Astrocyte (in vitro differentiated cells and primary cell): Measurements from ENCODE around the gene SCN2A. TPM values are rescaled to one million over a fixed set of nuclear protein-coding genes. Genes with fewer than 3 reads are reported as not detected.

Experiments used
- DNase-seq: peaks from one replicate; pipeline ENCODE4 v3.0.0-alpha.2; 2010; ENCODE audit warnings: low read depth
- FAIRE-seq: peaks from 2 replicates; lab custom pipeline; 2011; peaks lifted over from hg19 to GRCh38; lab: Jason Lieb, UNC
- H2AFZ ChIP-seq: 2 replicates; pipeline ENCODE4 v1.6.0; 2012; ENCODE audit warnings: low read depth, low read length, inconsistent platforms
- H3K27ac ChIP-seq: 2 replicates; pipeline ENCODE4 v1.5.1; 2011; ENCODE audit warnings: low read depth, low read length, inconsistent platforms
- H3K27me3 ChIP-seq: 2 replicates; pipeline ENCODE4 v1.6.0; 2011; ENCODE audit warnings: low read length, inconsistent platforms; ENCODE audit not compliant: insufficient read depth
- H3K36me3 ChIP-seq: 2 replicates; pipeline ENCODE4 v1.5.1; 2011; ENCODE audit warnings: low read length, inconsistent platforms; ENCODE audit not compliant: insufficient read depth
- H3K4me1 ChIP-seq: 2 replicates; pipeline ENCODE4 v1.5.1; 2011; ENCODE audit warnings: low read length, inconsistent platforms; ENCODE audit not compliant: insufficient read depth
- H3K4me2 ChIP-seq: 2 replicates; pipeline ENCODE4 v1.6.0; 2012; ENCODE audit warnings: low read length, inconsistent platforms
- H3K4me3 ChIP-seq: 2 replicates; pipeline ENCODE4 v1.5.1; 2011; ENCODE audit warnings: low read depth, mild to moderate bottlenecking, low read length, inconsistent platforms; ENCODE audit not compliant: insufficient read depth
- H3K79me2 ChIP-seq: 2 replicates; pipeline ENCODE4 v1.6.0; 2012; ENCODE audit warnings: mild to moderate bottlenecking, low read length, inconsistent platforms; ENCODE audit not compliant: insufficient read depth
- H3K9ac ChIP-seq: 2 replicates; pipeline ENCODE4 v1.6.0; 2012; ENCODE audit warnings: mild to moderate bottlenecking, low read length, inconsistent platforms
- H3K9me3 ChIP-seq: 2 replicates; pipeline ENCODE4 v1.5.1; 2012; ENCODE audit warnings: low read depth, mild to moderate bottlenecking, low read length, inconsistent platforms; ENCODE audit not compliant: insufficient read depth
- H4K20me1 ChIP-seq: 2 replicates; pipeline ENCODE4 v1.6.0; 2012; ENCODE audit warnings: low read length, inconsistent platforms; ENCODE audit not compliant: insufficient read depth
- H3K27ac Mint-ChIP-seq: one replicate; pipeline ENCODE4 v1.8.0; 2021; ENCODE audit warnings: mild to moderate bottlenecking, mixed read lengths; ENCODE audit not compliant: unreplicated experiment
- H3K27me3 Mint-ChIP-seq: one replicate; pipeline ENCODE4 v1.8.0; 2021; ENCODE audit warnings: low read depth, mixed read lengths; ENCODE audit not compliant: unreplicated experiment
- H3K36me3 Mint-ChIP-seq: one replicate; pipeline ENCODE4 v1.8.0; 2021; ENCODE audit warnings: low read depth, mixed read lengths; ENCODE audit not compliant: unreplicated experiment
- H3K4me1 Mint-ChIP-seq: one replicate; pipeline ENCODE4 v1.8.0; 2021; ENCODE audit warnings: low read depth, mixed read lengths; ENCODE audit not compliant: unreplicated experiment
- H3K4me3 Mint-ChIP-seq: one replicate; pipeline ENCODE4 v1.8.0; 2021; ENCODE audit warnings: mild to moderate bottlenecking, moderate library complexity, mixed read lengths; ENCODE audit not compliant: unreplicated experiment
- H3K9me3 Mint-ChIP-seq: one replicate; pipeline ENCODE4 v1.8.0; 2021; ENCODE audit warnings: mild to moderate bottlenecking, mixed read lengths; ENCODE audit not compliant: unreplicated experiment
- CTCF ChIP-seq: IDR thresholded peaks from 2 replicates; pipeline ENCODE4 v1.5.1; 2011; ENCODE audit warnings: low read depth, mild to moderate bottlenecking, inconsistent platforms, low read length, moderate library complexity; ENCODE audit not compliant: insufficient read depth
- EZH2 ChIP-seq: IDR thresholded peaks from 2 replicates; pipeline ENCODE4 v1.6.1; 2012; ENCODE audit warnings: mild to moderate bottlenecking, low read length, inconsistent platforms; ENCODE audit not compliant: insufficient read depth
- total RNA-seq: library from RNA; stranded (reverse); gene quantifications from 2 replicates; pipeline ENCODE4 v1.2.1, GENCODE V29; 2021

Gene SCN2A
- total RNA-seq, 1 donor from 2014 or later = 7.5 TPM

GRCh38 chr2:165205865-165206264 lies 33.3 kb upstream of the SCN2A start:
- H3K36me3 Mint-ChIP-seq = no peaks in the 10 kb centered on the region
- Histone ChIP-seq H3K9ac (no peak overlapping the region), H3K36me3 (no peaks in the 10 kb centered on the region), H3K4me3 (no peak overlapping the region), H3K9me3 (no peaks in the 10 kb centered on the region), H3K79me2 (no peaks in the 10 kb centered on the region), H3K27me3 (no peaks in the 10 kb centered on the region), H3K4me1 (no peaks in the 10 kb centered on the region), H4K20me1 (no peaks in the 10 kb centered on the region), H3K4me2 (no peak overlapping the region), H3K27ac (no peak overlapping the region), H2AFZ (no peak overlapping the region)
- TF ChIP-seq EZH2 (no peak), CTCF (no peak)
- no peak for DNase-seq
- H3K4me3 Mint-ChIP-seq = no peak overlapping the region
- no peaks in the 10 kb centered on the region for H3K9me3 Mint-ChIP-seq
- no peak overlapping the region for H3K27ac Mint-ChIP-seq
- no peaks in the 10 kb centered on the region for H3K27me3 Mint-ChIP-seq
- FAIRE-seq = no peak
- H3K4me1 Mint-ChIP-seq = no peaks in the 10 kb centered on the region

- Histone ChIP-seq H3K79me2 (no peaks in the 10 kb centered on the region), H4K20me1 (no peaks in the 10 kb centered on the region), H2AFZ (no peak overlapping the region), H3K27me3 (no peaks in the 10 kb centered on the region), H3K9ac (no peak overlapping the region), H3K9me3 (no peaks in the 10 kb centered on the region), H3K27ac (no peak overlapping the region), H3K4me3 (no peak overlapping the region), H3K4me1 (no peaks in the 10 kb centered on the region), H3K4me2 (no peak overlapping the region), H3K36me3 (no peaks in the 10 kb centered on the region)
- Mint-ChIP-seq H3K4me3 (no peak overlapping the region), H3K4me1 (no peaks in the 10 kb centered on the region), H3K27me3 (no peaks in the 10 kb centered on the region), H3K9me3 (no peaks in the 10 kb centered on the region), H3K27ac (no peak overlapping the region), H3K36me3 (no peaks in the 10 kb centered on the region)
- no peak for TF ChIP-seq EZH2
- TF ChIP-seq CTCF = no peak
- no peak for FAIRE-seq
- DNase-seq = no peak
These were observed 31.1 kb upstream of the SCN2A start for GRCh38 chr2:165208094-165208493.

- no peaks in the 10 kb centered on the region for H3K36me3 ChIP-seq
- Mint-ChIP-seq H3K4me1 (no peaks in the 10 kb centered on the region), H3K27me3 (no peaks in the 10 kb centered on the region), H3K9me3 (peaks cover 2% of the 10 kb centered on the region), H3K27ac (no peak overlapping the region), H3K36me3 (no peaks in the 10 kb centered on the region), H3K4me3 (no peak overlapping the region)
- DNase-seq (no peak), FAIRE-seq (no peak)
- no peak overlapping the region for H2AFZ ChIP-seq
- H3K9me3 ChIP-seq = no peaks in the 10 kb centered on the region
- H3K4me3 ChIP-seq = no peak overlapping the region
- H3K9ac ChIP-seq = no peak overlapping the region
- no peak overlapping the region for H3K27ac ChIP-seq
- TF ChIP-seq CTCF (no peak), EZH2 (no peak)
- H3K4me2 ChIP-seq = no peak overlapping the region
- H4K20me1 ChIP-seq = no peaks in the 10 kb centered on the region
- H3K4me1 ChIP-seq = no peaks in the 10 kb centered on the region
- H3K27me3 ChIP-seq = no peaks in the 10 kb centered on the region
- no peaks in the 10 kb centered on the region for H3K79me2 ChIP-seq
These were observed 25.1 kb upstream of the SCN2A start for GRCh38 chr2:165214093-165214492.
